HUES48 (cell line): ENCODE measurements around the gene TRAK1.

Experiments used
- H3K27ac ChIP-seq: one replicate; pipeline ENCODE4 v1.7.0; 2013; ENCODE audit warnings: low read depth, low read length, inconsistent platforms
- H3K27me3 ChIP-seq: 2 replicates; pipeline ENCODE4 v1.6.1; 2013; ENCODE audit warnings: mild to moderate bottlenecking, low read length; ENCODE audit not compliant: control insufficient read depth, insufficient read depth
- H3K36me3 ChIP-seq: 2 replicates; pipeline ENCODE4 v1.6.1; 2013; ENCODE audit warnings: low read length; ENCODE audit not compliant: control insufficient read depth, insufficient read depth
- H3K4me1 ChIP-seq: 2 replicates; pipeline ENCODE4 v1.6.1; 2013; ENCODE audit warnings: mild to moderate bottlenecking, low read length; ENCODE audit not compliant: control insufficient read depth, insufficient read depth
- H3K4me3 ChIP-seq: 2 replicates; pipeline ENCODE4 v1.5.1; 2013; ENCODE audit warnings: mild to moderate bottlenecking, low read depth, low read length
- H3K9ac ChIP-seq: 2 replicates; pipeline ENCODE4 v1.6.1; 2013; ENCODE audit warnings: mild to moderate bottlenecking, low read depth, low read length, moderate library complexity
- H3K9me3 ChIP-seq: 2 replicates; pipeline ENCODE4 v1.6.1; 2013; ENCODE audit warnings: low read length; ENCODE audit not compliant: control insufficient read depth, insufficient read depth

Gene TRAK1

DNA sequence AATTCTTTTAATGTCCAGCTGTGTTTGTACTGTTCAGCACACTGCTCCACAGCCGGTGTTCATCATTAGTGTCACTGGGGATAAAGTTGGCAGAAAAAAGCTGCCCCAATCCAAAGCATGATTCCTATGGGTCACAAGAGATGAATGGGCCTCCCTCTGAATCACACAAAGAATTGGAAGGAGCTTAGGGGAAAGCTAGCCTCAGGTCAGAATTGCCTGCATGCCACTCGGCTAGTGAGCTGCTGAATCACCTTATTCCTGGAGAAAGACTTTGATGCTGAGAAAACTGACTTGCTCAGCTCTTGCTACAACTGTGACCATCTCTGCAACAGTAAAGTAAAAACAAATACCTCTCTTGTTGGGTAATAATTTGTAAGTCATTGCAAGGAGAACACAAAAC lies 171.4 kb downstream of the TRAK1 start:
- H3K9ac ChIP-seq: no peak overlapping the region
- peaks cover 47% of the 10 kb centered on the region for H3K27me3 ChIP-seq
- H3K4me3 ChIP-seq: 0 out of 2 replicates have a peak overlapping the region, but pooled peaks have one; percentile 53
- H3K27ac ChIP-seq: peak overlapping the region; percentile 10
- H3K4me1 ChIP-seq: peaks cover 8% of the 10 kb centered on the region
- H3K9me3 ChIP-seq: no peaks in the 10 kb centered on the region
- no peaks in the 10 kb centered on the region for H3K36me3 ChIP-seq

- H3K36me3 ChIP-seq: no peaks in the 10 kb centered on the region
- H3K9me3 ChIP-seq: no peaks in the 10 kb centered on the region
- no peak overlapping the region for H3K9ac ChIP-seq
- H3K27ac ChIP-seq: no peak overlapping the region
- peaks cover 8% of the 10 kb centered on the region for H3K4me1 ChIP-seq
- H3K27me3 ChIP-seq: peaks cover 47% of the 10 kb centered on the region
- H3K4me3 ChIP-seq: peak overlapping the region; percentile 53
Measured at GRCh38 chr3:42263354-42264346, 172.5 kb downstream of the TRAK1 start.

GRCh38 chr3:42264399-42265058 lies 173.4 kb downstream of the TRAK1 start:
- Histone ChIP-seq H3K27me3 (peaks cover 47% of the 10 kb centered on the region), H3K4me3 (no peak overlapping the region), H3K27ac (no peak overlapping the region), H3K9me3 (no peaks in the 10 kb centered on the region), H3K36me3 (no peaks in the 10 kb centered on the region), H3K9ac (no peak overlapping the region), H3K4me1 (peaks cover 8% of the 10 kb centered on the region)

- H3K27ac ChIP-seq: no peak overlapping the region
- H3K4me3 ChIP-seq: no peak overlapping the region
- no peak overlapping the region for H3K9ac ChIP-seq
Measured at GRCh38 chr3:42265059-42265991, 174.2 kb downstream of the TRAK1 start.

DNA sequence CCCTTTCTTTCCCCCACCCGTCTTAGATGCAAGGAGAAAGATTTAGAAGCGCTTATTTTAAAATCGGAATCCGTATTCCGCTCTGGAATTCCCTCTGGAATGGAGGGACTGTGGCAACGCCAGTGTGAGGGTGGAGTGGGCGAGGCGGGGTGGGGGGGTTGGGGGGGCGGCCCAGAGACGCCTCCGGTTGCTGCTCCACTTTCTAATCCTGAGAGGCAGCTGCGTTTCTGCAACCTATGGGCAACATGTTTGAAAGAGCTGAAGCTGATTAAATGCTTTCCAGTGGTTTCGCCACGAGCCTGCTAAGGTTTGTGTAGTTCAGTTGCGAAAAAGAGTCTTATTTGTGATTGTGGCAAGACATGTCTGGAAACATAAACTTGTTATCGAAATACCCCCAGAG lies 174.9 kb downstream of the TRAK1 start, which contains the start of gene CCK:
CCK (minus strand) TSS at position 101 of the 400 bp plus-strand sequence. CDS start 2,555 bp downstream, outside the sequence.
- Histone ChIP-seq H3K36me3 (no peaks in the 10 kb centered on the region), H3K27me3 (peaks cover 47% of the 10 kb centered on the region), H3K9me3 (no peaks in the 10 kb centered on the region), H3K4me1 (peaks cover 8% of the 10 kb centered on the region), H3K4me3 (no peak within 1 kb of the TSS), H3K9ac (no peak within 1 kb of the TSS), H3K27ac (no peak within 1 kb of the TSS)

More at GRCh38 chr3:42265059-42265991, 174.2 kb downstream of the TRAK1 start:
- Histone ChIP-seq H3K27me3 (peaks cover 47% of the 10 kb centered on the region), H3K4me1 (peaks cover 8% of the 10 kb centered on the region), H3K9me3 (no peaks in the 10 kb centered on the region), H3K36me3 (no peaks in the 10 kb centered on the region)

GRCh38 chr3:42267878-42268277 lies 176.7 kb downstream of the TRAK1 start:
- Histone ChIP-seq H3K27me3 (peaks cover 30% of the 10 kb centered on the region), H3K9ac (no peak overlapping the region), H3K36me3 (no peaks in the 10 kb centered on the region), H3K27ac (no peak overlapping the region), H3K4me1 (peaks cover 3% of the 10 kb centered on the region), H3K4me3 (no peak overlapping the region), H3K9me3 (peaks cover 4% of the 10 kb centered on the region)

DNA sequence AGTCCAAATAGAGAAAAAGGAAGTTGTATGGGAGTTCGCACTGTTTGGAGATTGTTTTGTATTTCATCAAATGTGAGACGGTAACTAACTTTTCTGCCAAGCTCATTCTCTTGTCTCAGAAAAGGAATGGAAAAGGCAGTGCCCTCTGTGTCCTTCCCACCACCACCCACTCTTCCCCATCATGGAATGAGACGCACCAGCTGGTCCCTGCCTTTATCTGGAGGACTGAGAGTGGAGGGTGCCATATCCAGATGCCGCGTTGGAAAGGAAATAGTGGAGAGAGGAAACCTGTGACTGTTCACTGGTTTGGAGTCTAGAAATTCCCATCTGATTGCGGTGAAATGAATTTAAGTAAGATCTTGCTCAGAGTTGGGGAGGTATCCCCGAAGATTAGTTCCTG lies 178.5 kb downstream of the TRAK1 start:
- peaks cover 13% of the 10 kb centered on the region for H3K27me3 ChIP-seq
- H3K27ac ChIP-seq: no peak overlapping the region
- peaks cover 4% of the 10 kb centered on the region for H3K9me3 ChIP-seq
- no peaks in the 10 kb centered on the region for H3K4me1 ChIP-seq
- H3K36me3 ChIP-seq: no peaks in the 10 kb centered on the region
- H3K4me3 ChIP-seq: no peak overlapping the region
- H3K9ac ChIP-seq: no peak overlapping the region

- no peaks in the 10 kb centered on the region for H3K4me1 ChIP-seq
- no peak overlapping the region for H3K4me3 ChIP-seq
- H3K27me3 ChIP-seq: peaks cover 4% of the 10 kb centered on the region
- H3K36me3 ChIP-seq: no peaks in the 10 kb centered on the region
- peaks cover 4% of the 10 kb centered on the region for H3K9me3 ChIP-seq
- H3K27ac ChIP-seq: no peak overlapping the region
- H3K9ac ChIP-seq: no peak overlapping the region
Measured at GRCh38 chr3:42270561-42270960, 179.4 kb downstream of the TRAK1 start.

DNA sequence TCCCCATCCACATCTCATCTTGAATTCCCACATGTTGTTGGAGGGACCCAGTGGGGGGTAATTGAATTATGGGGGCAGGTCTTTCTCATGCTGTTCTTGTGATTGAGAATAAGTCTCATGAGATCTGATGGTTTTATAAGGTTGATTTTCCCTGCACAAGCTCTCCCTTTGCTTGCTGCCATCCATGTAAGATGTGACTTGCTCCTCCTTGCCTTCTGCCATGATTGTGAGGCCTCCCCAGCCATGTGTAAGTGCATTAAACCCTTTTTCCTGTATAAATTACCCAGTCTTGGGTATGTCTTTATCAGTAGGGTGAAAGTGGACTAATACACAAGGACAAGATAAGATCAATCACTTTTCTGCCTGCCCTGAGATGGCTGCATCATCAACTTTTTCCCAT lies 180.6 kb downstream of the TRAK1 start:
- Histone ChIP-seq H3K4me1 (no peaks in the 10 kb centered on the region), H3K27me3 (no peaks in the 10 kb centered on the region), H3K36me3 (no peaks in the 10 kb centered on the region), H3K27ac (no peak overlapping the region), H3K4me3 (no peak overlapping the region), H3K9me3 (peaks cover 4% of the 10 kb centered on the region), H3K9ac (no peak overlapping the region)

DNA sequence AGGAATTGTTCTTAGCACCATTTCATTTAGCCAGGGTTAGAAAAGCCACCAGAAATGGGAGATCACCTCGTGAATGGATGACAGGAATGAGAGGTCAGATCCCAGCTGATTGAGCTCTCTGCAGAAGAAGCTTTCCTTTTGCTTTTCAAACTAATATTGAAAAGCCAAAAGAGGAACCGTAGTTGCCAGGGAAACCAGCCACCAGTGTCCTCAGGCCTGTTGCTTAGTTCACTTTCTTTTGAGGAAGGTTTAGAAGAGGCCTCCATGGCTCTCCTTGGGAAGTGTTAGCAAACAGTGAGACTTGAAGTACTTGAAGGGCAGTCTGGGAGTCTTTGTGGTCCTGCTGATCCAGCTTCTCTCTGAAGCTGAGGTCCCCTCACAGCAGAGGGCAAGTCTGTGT lies 182.2 kb downstream of the TRAK1 start:
- peaks cover 4% of the 10 kb centered on the region for H3K9me3 ChIP-seq
- no peak overlapping the region for H3K27ac ChIP-seq
- no peaks in the 10 kb centered on the region for H3K4me1 ChIP-seq
- H3K27me3 ChIP-seq: no peaks in the 10 kb centered on the region
- H3K9ac ChIP-seq: no peak overlapping the region
- H3K36me3 ChIP-seq: no peaks in the 10 kb centered on the region
- no peak overlapping the region for H3K4me3 ChIP-seq
